GM04504 (cell line): ENCODE results near the gene APLP2.
A peak's percentile ranks its signal among the peaks of the same experiment; 100 is the strongest.

Experiments used
- DNase-seq: peaks from one replicate; pipeline ENCODE4 v3.0.0-alpha.2; 2012; ENCODE audit warnings: low read depth

The APLP2 gene

GRCh38 chr11:130118636-130119387 lies 49.1 kb downstream of the APLP2 start:
- DNase-seq, result no peak

GRCh38 chr11:130120045-130120444 lies 50.4 kb downstream of the APLP2 start:
- no peak for DNase-seq

- peak; percentile 35 for DNase-seq
Observed at GRCh38 chr11:130121445-130121978, 51.8 kb downstream of the APLP2 start.

GRCh38 chr11:130122141-130122575 lies 52.5 kb downstream of the APLP2 start:
- no peak for DNase-seq

- DNase-seq, result no peak
Observed at GRCh38 chr11:130123414-130124040, 53.8 kb downstream of the APLP2 start.

GRCh38 chr11:130124096-130124495 lies 54.4 kb downstream of the APLP2 start:
- DNase-seq, result peak; percentile 85

- DNase-seq, result no peak
Observed at GRCh38 chr11:130125638-130126037, 55.9 kb downstream of the APLP2 start.

GRCh38 chr11:130126516-130126915 lies 56.8 kb downstream of the APLP2 start:
- DNase-seq, result no peak

GRCh38 chr11:130127509-130127908 lies 57.8 kb downstream of the APLP2 start:
- DNase-seq, result no peak

GRCh38 chr11:130128626-130129025 lies 58.9 kb downstream of the APLP2 start:
- DNase-seq, result no peak

- DNase-seq, result no peak
Observed at GRCh38 chr11:130129922-130130321, 60.2 kb downstream of the APLP2 start.

GRCh38 chr11:130131961-130132850 lies 62.5 kb downstream of the APLP2 start:
- peak; percentile 33 for DNase-seq

- no peak for DNase-seq
Observed at GRCh38 chr11:130133716-130134115, 64.0 kb downstream of the APLP2 start.

GRCh38 chr11:130136107-130136506 lies 66.4 kb downstream of the APLP2 start:
- DNase-seq, result no peak

- no peak for DNase-seq
Observed at GRCh38 chr11:130137999-130138398, 68.3 kb downstream of the APLP2 start.

- DNase-seq, result no peak
Observed at GRCh38 chr11:130139401-130139800, 69.7 kb downstream of the APLP2 start.

- DNase-seq, result no peak
Observed at GRCh38 chr11:130141561-130142341, 72.1 kb downstream of the APLP2 start.

GRCh38 chr11:130144141-130144540 lies 74.4 kb downstream of the APLP2 start:
- DNase-seq, result no peak

GRCh38 chr11:130144861-130145281 lies 75.2 kb downstream of the APLP2 start:
- no peak for DNase-seq

GRCh38 chr11:130145311-130145812 lies 75.7 kb downstream of the APLP2 start:
- DNase-seq, result no peak
